Parathyroid adenoma (tissue), 2 donors: Measurements from ENCODE around the gene CDH16.
"Not testable (repeated sequence)": the region's sequence is repeated elsewhere in the genome, so short reads cannot be mapped to it uniquely, and the experiment has no call there.

Source experiments
- H2AFZ ChIP-seq: fragments of 300-600 bp; sonication (generic); one replicate; pipeline ENCODE4 v1.7.0; 2017; ENCODE audit warnings: antibody characterized with exemption, mild to moderate bottlenecking
- H3K27ac ChIP-seq: fragments of 300-600 bp; sonication (generic); one replicate; pipeline ENCODE4 v1.7.0; 2017
- H3K27me3 ChIP-seq: fragments of 300-600 bp; sonication (generic); one replicate; pipeline ENCODE4 v1.7.0; 2017; ENCODE audit warnings: low read length; ENCODE audit not compliant: control insufficient read depth, insufficient read depth
- H3K36me3 ChIP-seq: fragments of 300-600 bp; sonication (generic); one replicate; pipeline ENCODE4 v1.7.0; 2017; ENCODE audit warnings: low read length; ENCODE audit not compliant: control insufficient read depth, insufficient read depth
- H3K4me1 ChIP-seq: fragments of 300-600 bp; sonication (generic); one replicate; pipeline ENCODE4 v1.7.0; 2017; ENCODE audit warnings: control low read depth
- H3K4me2 ChIP-seq: fragments of 300-600 bp; sonication (generic); one replicate; pipeline ENCODE4 v1.7.0; 2017; ENCODE audit warnings: low read length
- H3K4me3 ChIP-seq: fragments of 300-600 bp; sonication (generic); one replicate; pipeline ENCODE4 v1.7.0; 2017; ENCODE audit warnings: low read depth, low read length
- H3K79me2 ChIP-seq: fragments of 300-600 bp; sonication (generic); one replicate; pipeline ENCODE4 v1.7.0; 2017; ENCODE audit warnings: control low read depth
- H3K9ac ChIP-seq: fragments of 300-600 bp; sonication (generic); one replicate; pipeline ENCODE4 v1.7.0; 2017; ENCODE audit warnings: mild to moderate bottlenecking
- H3K9me3 ChIP-seq: fragments of 300-600 bp; sonication (generic); one replicate; pipeline ENCODE4 v1.7.0; 2017; ENCODE audit warnings: low read length; ENCODE audit not compliant: control insufficient read depth
- CTCF ChIP-seq: fragments of 300-600 bp; sonication (generic); IDR thresholded peaks from one replicate; pipeline ENCODE4 v1.7.0; 2017; ENCODE audit warnings: antibody characterized with exemption, mild to moderate bottlenecking
- donor health status: primary hyperparathyroidism.

The CDH16 gene

GRCh38 chr16:66960270-66960669 is 41.6 kb upstream of the CDH16 start:
- Histone ChIP-seq H3K27me3 (no peaks in the 10 kb centered on the region), H3K4me2 (no peak overlapping the region), H3K36me3 (no peaks in the 10 kb centered on the region), H3K79me2 (no peaks in the 10 kb centered on the region), H2AFZ (no peak overlapping the region), H3K4me3 (no peak overlapping the region), H3K9me3 (no peaks in the 10 kb centered on the region), H3K4me1 (no peaks in the 10 kb centered on the region), H3K9ac (no peak overlapping the region), H3K27ac (no peak overlapping the region)
- TF ChIP-seq CTCF, result no peak

GRCh38 chr16:66959704-66960161 is 41.0 kb upstream of the CDH16 start:
- TF ChIP-seq CTCF, result no peak
- no peaks in the 10 kb centered on the region for H3K9me3 ChIP-seq
- H3K4me2 ChIP-seq, result no peak overlapping the region
- H3K4me3 ChIP-seq, result no peak overlapping the region
- H3K36me3 ChIP-seq, result no peaks in the 10 kb centered on the region
- no peak overlapping the region for H3K9ac ChIP-seq
- H2AFZ ChIP-seq, result no peak overlapping the region
- no peaks in the 10 kb centered on the region for H3K79me2 ChIP-seq
- no peak overlapping the region for H3K27ac ChIP-seq
- no peaks in the 10 kb centered on the region for H3K27me3 ChIP-seq
- H3K4me1 ChIP-seq, result no peaks in the 10 kb centered on the region

GRCh38 chr16:66958857-66959703 is 40.4 kb upstream of the CDH16 start:
- no peaks in the 10 kb centered on the region for H3K9me3 ChIP-seq
- H3K27me3 ChIP-seq, result no peaks in the 10 kb centered on the region
- no peak overlapping the region for H3K9ac ChIP-seq
- no peak for TF ChIP-seq CTCF
- H3K36me3 ChIP-seq, result no peaks in the 10 kb centered on the region
- no peak overlapping the region for H3K4me3 ChIP-seq
- H3K27ac ChIP-seq, result no peak overlapping the region
- H2AFZ ChIP-seq, result no peak overlapping the region
- H3K4me1 ChIP-seq, result no peaks in the 10 kb centered on the region
- no peak overlapping the region for H3K4me2 ChIP-seq
- no peaks in the 10 kb centered on the region for H3K79me2 ChIP-seq

GRCh38 chr16:66956154-66956457 is 37.4 kb upstream of the CDH16 start:
- H3K79me2 ChIP-seq, H3K4me1 ChIP-seq, H3K27ac ChIP-seq, H3K27me3 ChIP-seq, H2AFZ ChIP-seq, H3K9me3 ChIP-seq, H3K4me2 ChIP-seq, H3K4me3 ChIP-seq, H3K9ac ChIP-seq, H3K36me3 ChIP-seq: not testable (repeated sequence)

GRCh38 chr16:66955363-66956153 is 36.9 kb upstream of the CDH16 start:
- not testable (repeated sequence) for H2AFZ ChIP-seq, H3K27ac ChIP-seq, H3K4me3 ChIP-seq, H3K79me2 ChIP-seq, H3K4me1 ChIP-seq, H3K9me3 ChIP-seq, H3K36me3 ChIP-seq, H3K27me3 ChIP-seq, H3K4me2 ChIP-seq, H3K9ac ChIP-seq
